GM23338 (cell line): ENCODE results near the gene EPS8. TPM values are rescaled to one million over a fixed set of nuclear protein-coding genes. Genes with fewer than 3 reads are reported as not detected.

Source experiments
- ATAC-seq: fragments of 200-7000 bp; cut with Tn5 transposase; 3 replicates; pipeline ENCODE4 v1.9.1; 2020
- DNase-seq: peaks from one replicate; pipeline ENCODE4 v3.0.0-alpha.2; 2015; ENCODE audit warnings: low spot score
- H2AFZ ChIP-seq: fragments of 200-600 bp; sonication (generic); 2 replicates; pipeline ENCODE4 v1.8.0; 2016; ENCODE audit warnings: antibody characterized with exemption, mild to moderate bottlenecking, moderate library complexity
- H3F3A ChIP-seq: fragments of 200-600 bp; sonication (generic); replicated peaks from 2 replicates; pipeline ENCODE4 v1.8.0; 2017; ENCODE audit warnings: antibody characterized with exemption, mixed run types, low read depth
- H3K27ac ChIP-seq: fragments of 200-600 bp; sonication (generic); 2 replicates; pipeline ENCODE4 v1.6.1; 2016; ENCODE audit warnings: low read depth
- H3K27me3 ChIP-seq: fragments of 200-600 bp; sonication (generic); 2 replicates; pipeline ENCODE4 v1.8.0; 2016; ENCODE audit warnings: mild to moderate bottlenecking, mixed run types, moderate library complexity; ENCODE audit not compliant: insufficient read depth
- H3K36me3 ChIP-seq: fragments of 200-600 bp; sonication (generic); 2 replicates; pipeline ENCODE4 v1.8.0; 2016; ENCODE audit warnings: mild to moderate bottlenecking; ENCODE audit not compliant: insufficient read depth
- H3K4me1 ChIP-seq: fragments of 200-600 bp; sonication (generic); 2 replicates; pipeline ENCODE4 v1.8.0; 2016; ENCODE audit warnings: mild to moderate bottlenecking, moderate library complexity; ENCODE audit not compliant: insufficient read depth
- H3K4me2 ChIP-seq: fragments of 200-600 bp; sonication (generic); 2 replicates; pipeline ENCODE4 v1.7.1; 2017; ENCODE audit warnings: mixed run types
- H3K4me3 ChIP-seq: fragments of 200-600 bp; sonication (generic); 2 replicates; pipeline ENCODE4 v1.6.1; 2016; ENCODE audit warnings: mixed run types
- H3K79me2 ChIP-seq: fragments of 200-600 bp; sonication (generic); replicated peaks from 2 replicates; pipeline ENCODE4 v1.8.0; 2017; ENCODE audit warnings: mild to moderate bottlenecking; ENCODE audit not compliant: insufficient read depth
- H3K9me2 ChIP-seq: fragments of 200-600 bp; sonication (generic); 2 replicates; pipeline ENCODE4 v1.8.0; 2017; ENCODE audit not compliant: insufficient read depth
- H4K20me1 ChIP-seq: fragments of 200-600 bp; sonication (generic); replicated peaks from 2 replicates; pipeline ENCODE4 v1.8.0; 2017; ENCODE audit warnings: mild to moderate bottlenecking; ENCODE audit not compliant: insufficient read depth
- H3K27ac Mint-ChIP-seq: 2 replicates; pipeline ENCODE4 v1.8.0; 2020; ENCODE audit warnings: inconsistent platforms, mild to moderate bottlenecking, moderate library complexity, mixed read lengths
- H3K27me3 Mint-ChIP-seq: 3 replicates; pipeline ENCODE4 v1.8.0; 2022; ENCODE audit warnings: low read depth, mild to moderate bottlenecking, moderate library complexity, mixed read lengths, inconsistent platforms; ENCODE audit not compliant: insufficient read depth, poor library complexity
- H3K36me3 Mint-ChIP-seq: 3 replicates; pipeline ENCODE4 v1.8.0; 2021; ENCODE audit warnings: low read depth, mild to moderate bottlenecking, inconsistent platforms, moderate library complexity, mixed read lengths
- H3K4me1 Mint-ChIP-seq: 3 replicates; pipeline ENCODE4 v1.8.0; 2020; ENCODE audit warnings: mild to moderate bottlenecking, inconsistent platforms, mixed read lengths
- H3K4me3 Mint-ChIP-seq: 3 replicates; pipeline ENCODE4 v1.8.0; 2021; ENCODE audit warnings: moderate library complexity, mild to moderate bottlenecking, inconsistent platforms, mixed read lengths
- H3K9me3 Mint-ChIP-seq: 3 replicates; pipeline ENCODE4 v1.8.0; 2020; ENCODE audit warnings: moderate library complexity, mild to moderate bottlenecking, inconsistent platforms, mixed read lengths
- CREB1 ChIP-seq: fragments of 250-450 bp; sonication (Bioruptor Pico); IDR thresholded peaks from 2 replicates; pipeline ENCODE4 v1.5.0; 2020; ENCODE audit warnings: low read depth, mild to moderate bottlenecking, moderate library complexity
- EZH2 ChIP-seq: fragments of 200-600 bp; sonication (generic); IDR thresholded peaks from one replicate; pipeline ENCODE4 v1.8.0; 2017; ENCODE audit warnings: antibody characterized with exemption, mild to moderate bottlenecking, low read depth; ENCODE audit not compliant: unreplicated experiment
- EZH2phosphoT487 ChIP-seq: fragments of 200-600 bp; sonication (generic); IDR thresholded peaks from one replicate; pipeline ENCODE4 v1.8.1; 2018; ENCODE audit warnings: antibody characterized with exemption; ENCODE audit not compliant: unreplicated experiment
- JUNB ChIP-seq: IDR thresholded peaks from one replicate; pipeline ENCODE4 v1.6.1; 2016; ENCODE audit warnings: antibody characterized with exemption; ENCODE audit not compliant: unreplicated experiment
- NANOG ChIP-seq: IDR thresholded peaks from 2 replicates; pipeline ENCODE4 v1.6.1; 2016; ENCODE audit warnings: antibody characterized with exemption, borderline replicate concordance
- POLR2AphosphoS5 ChIP-seq: IDR thresholded peaks from 2 replicates; pipeline ENCODE4 v1.6.1; 2016; ENCODE audit warnings: antibody characterized with exemption, low read depth
- STAT1 ChIP-seq: IDR thresholded peaks from one replicate; pipeline ENCODE4 v1.6.1; 2016; ENCODE audit warnings: antibody characterized with exemption; ENCODE audit not compliant: unreplicated experiment
- ZNF114 ChIP-seq: fragments of 250-450 bp; sonication (Bioruptor Pico); IDR thresholded peaks from 2 replicates; pipeline ENCODE4 v1.5.0; 2020; ENCODE audit warnings: mild to moderate bottlenecking, moderate library complexity
- polyA plus RNA-seq: library from polyadenylated mRNA; unstranded; fragments of >200 nt; fragmentation: Nextera tagmentation; extraction: Ambion mirVana; gene quantifications from 2 replicates; pipeline ENCODE4 v1.2.1, GENCODE V29; 2016
- total RNA-seq: library from RNA; depleted of rRNA; stranded (reverse); fragments of >200 nt; shearing (Covaris generic); gene quantifications from 2 replicates; pipeline ENCODE4 v1.2.3, GENCODE V29; 2014
- TF ChIP-seq, protein P1 (sequence below), 2 experiments: fragments of 200-600 bp in 1 of 2; sonication (generic) in 1 of 2; conservative IDR thresholded peaks; 2 replicates each; pipeline versions ENCODE4 v1.5.1 to v1.6.1; 2016 to 2017; ENCODE audit warnings: antibody characterized with exemption in 2 of 2, low read depth in 2 of 2, mild to moderate bottlenecking in 2 of 2, moderate library complexity in 1 of 2
- TF ChIP-seq, protein P2 (sequence below): IDR thresholded peaks from one replicate; pipeline ENCODE4 v1.6.1; 2018; ENCODE audit warnings: antibody characterized with exemption; ENCODE audit not compliant: unreplicated experiment
- TF ChIP-seq, protein P3 (sequence below): fragments of 250-450 bp; sonication (Bioruptor Pico); IDR thresholded peaks from 2 replicates; pipeline ENCODE4 v1.5.0; 2020; ENCODE audit warnings: mild to moderate bottlenecking, moderate library complexity

Gene EPS8
- total and polyA plus RNA-seq, 2 experiments from 2014 or later = 3.5 to 5.4 TPM

DNA sequence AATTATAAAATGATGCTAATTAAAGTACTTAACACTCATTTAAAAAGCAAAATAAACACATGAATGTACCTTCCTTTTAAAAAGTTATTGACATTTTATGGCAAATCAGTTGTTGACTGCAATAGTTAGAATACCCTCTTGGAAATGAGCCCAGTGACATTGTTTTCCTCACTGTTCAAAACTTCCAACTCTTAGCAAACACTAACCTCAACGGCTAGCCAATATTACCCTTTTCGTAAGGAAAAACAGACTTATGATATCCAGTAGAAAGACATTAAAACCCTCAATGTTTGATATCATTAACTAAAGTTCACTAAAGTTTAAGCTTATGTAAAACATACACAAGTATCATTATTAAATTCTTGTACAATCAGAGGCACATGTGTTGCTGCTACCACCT lies 83.6 kb downstream of the EPS8 start:
- no peak for DNase-seq
- no peaks in the 10 kb centered on the region for H3K36me3 ChIP-seq
- H3K9me3 Mint-ChIP-seq = no peaks in the 10 kb centered on the region
- no peaks in the 10 kb centered on the region for H3K9me2 ChIP-seq
- no peak overlapping the region for H3K27ac Mint-ChIP-seq
- no peaks in the 10 kb centered on the region for H3K36me3 Mint-ChIP-seq
- no peaks in the 10 kb centered on the region for H4K20me1 ChIP-seq
- H3K4me2 ChIP-seq = no peak overlapping the region
- no peaks in the 10 kb centered on the region for H3K4me1 ChIP-seq
- H3K4me1 Mint-ChIP-seq = peaks cover 19% of the 10 kb centered on the region
- H3K4me3 Mint-ChIP-seq = no peak overlapping the region
- H3K27me3 Mint-ChIP-seq = no peaks in the 10 kb centered on the region
- TF ChIP-seq STAT1 = no peak
- H3K27me3 ChIP-seq = no peaks in the 10 kb centered on the region
- no peaks in the 10 kb centered on the region for H3F3A ChIP-seq
- no peak overlapping the region for H3K4me3 ChIP-seq
- H3K79me2 ChIP-seq = no peaks in the 10 kb centered on the region
- no peak overlapping the region for H3K27ac ChIP-seq
- H2AFZ ChIP-seq = no peak overlapping the region
- ATAC-seq = no peak

DNA sequence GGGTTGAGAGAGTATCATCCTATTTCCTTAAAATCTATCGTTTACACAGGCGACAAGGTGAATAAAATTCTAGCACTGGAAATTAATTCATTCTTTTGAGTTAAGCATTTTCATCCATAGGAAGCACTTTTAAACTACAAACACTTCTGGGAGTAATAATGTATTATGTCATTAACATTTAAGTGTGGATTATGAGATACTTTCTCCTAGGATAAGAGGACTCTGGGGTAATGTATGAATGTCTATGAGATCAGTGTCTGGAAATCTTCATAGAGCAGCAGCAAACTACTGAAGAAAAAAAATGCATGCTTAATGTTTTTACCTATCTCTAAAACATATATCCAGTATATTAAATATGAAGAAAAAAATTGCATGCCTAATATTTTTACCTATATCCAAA lies 86.9 kb downstream of the EPS8 start:
- Histone ChIP-seq H3K36me3 (no peaks in the 10 kb centered on the region), H3K79me2 (no peaks in the 10 kb centered on the region), H3F3A (no peaks in the 10 kb centered on the region), H3K4me3 (no peak overlapping the region), H3K27me3 (no peaks in the 10 kb centered on the region), H3K4me2 (no peak overlapping the region), H4K20me1 (no peaks in the 10 kb centered on the region), H2AFZ (no peak overlapping the region), H3K9me2 (no peaks in the 10 kb centered on the region), H3K4me1 (peaks cover 7% of the 10 kb centered on the region; the same call in 1 of the 2 replicates), H3K27ac (no peak overlapping the region)
- Mint-ChIP-seq H3K4me3 (no peak overlapping the region), H3K9me3 (no peaks in the 10 kb centered on the region), H3K27ac (no peak overlapping the region), H3K27me3 (no peaks in the 10 kb centered on the region), H3K4me1 (peaks cover 12% of the 10 kb centered on the region), H3K36me3 (no peaks in the 10 kb centered on the region)
- TF ChIP-seq NANOG = no peak
- TF ChIP-seq, protein P1, sequence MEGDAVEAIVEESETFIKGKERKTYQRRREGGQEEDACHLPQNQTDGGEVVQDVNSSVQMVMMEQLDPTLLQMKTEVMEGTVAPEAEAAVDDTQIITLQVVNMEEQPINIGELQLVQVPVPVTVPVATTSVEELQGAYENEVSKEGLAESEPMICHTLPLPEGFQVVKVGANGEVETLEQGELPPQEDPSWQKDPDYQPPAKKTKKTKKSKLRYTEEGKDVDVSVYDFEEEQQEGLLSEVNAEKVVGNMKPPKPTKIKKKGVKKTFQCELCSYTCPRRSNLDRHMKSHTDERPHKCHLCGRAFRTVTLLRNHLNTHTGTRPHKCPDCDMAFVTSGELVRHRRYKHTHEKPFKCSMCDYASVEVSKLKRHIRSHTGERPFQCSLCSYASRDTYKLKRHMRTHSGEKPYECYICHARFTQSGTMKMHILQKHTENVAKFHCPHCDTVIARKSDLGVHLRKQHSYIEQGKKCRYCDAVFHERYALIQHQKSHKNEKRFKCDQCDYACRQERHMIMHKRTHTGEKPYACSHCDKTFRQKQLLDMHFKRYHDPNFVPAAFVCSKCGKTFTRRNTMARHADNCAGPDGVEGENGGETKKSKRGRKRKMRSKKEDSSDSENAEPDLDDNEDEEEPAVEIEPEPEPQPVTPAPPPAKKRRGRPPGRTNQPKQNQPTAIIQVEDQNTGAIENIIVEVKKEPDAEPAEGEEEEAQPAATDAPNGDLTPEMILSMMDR (conservative IDR thresholded peaks at IDR 0.05; ENCODE audit: low read depth in 2 of 2) = no peak
- TF ChIP-seq POLR2AphosphoS5 = no peak
- TF ChIP-seq STAT1 = no peak
- no peak for TF ChIP-seq EZH2
- TF ChIP-seq, protein P2, sequence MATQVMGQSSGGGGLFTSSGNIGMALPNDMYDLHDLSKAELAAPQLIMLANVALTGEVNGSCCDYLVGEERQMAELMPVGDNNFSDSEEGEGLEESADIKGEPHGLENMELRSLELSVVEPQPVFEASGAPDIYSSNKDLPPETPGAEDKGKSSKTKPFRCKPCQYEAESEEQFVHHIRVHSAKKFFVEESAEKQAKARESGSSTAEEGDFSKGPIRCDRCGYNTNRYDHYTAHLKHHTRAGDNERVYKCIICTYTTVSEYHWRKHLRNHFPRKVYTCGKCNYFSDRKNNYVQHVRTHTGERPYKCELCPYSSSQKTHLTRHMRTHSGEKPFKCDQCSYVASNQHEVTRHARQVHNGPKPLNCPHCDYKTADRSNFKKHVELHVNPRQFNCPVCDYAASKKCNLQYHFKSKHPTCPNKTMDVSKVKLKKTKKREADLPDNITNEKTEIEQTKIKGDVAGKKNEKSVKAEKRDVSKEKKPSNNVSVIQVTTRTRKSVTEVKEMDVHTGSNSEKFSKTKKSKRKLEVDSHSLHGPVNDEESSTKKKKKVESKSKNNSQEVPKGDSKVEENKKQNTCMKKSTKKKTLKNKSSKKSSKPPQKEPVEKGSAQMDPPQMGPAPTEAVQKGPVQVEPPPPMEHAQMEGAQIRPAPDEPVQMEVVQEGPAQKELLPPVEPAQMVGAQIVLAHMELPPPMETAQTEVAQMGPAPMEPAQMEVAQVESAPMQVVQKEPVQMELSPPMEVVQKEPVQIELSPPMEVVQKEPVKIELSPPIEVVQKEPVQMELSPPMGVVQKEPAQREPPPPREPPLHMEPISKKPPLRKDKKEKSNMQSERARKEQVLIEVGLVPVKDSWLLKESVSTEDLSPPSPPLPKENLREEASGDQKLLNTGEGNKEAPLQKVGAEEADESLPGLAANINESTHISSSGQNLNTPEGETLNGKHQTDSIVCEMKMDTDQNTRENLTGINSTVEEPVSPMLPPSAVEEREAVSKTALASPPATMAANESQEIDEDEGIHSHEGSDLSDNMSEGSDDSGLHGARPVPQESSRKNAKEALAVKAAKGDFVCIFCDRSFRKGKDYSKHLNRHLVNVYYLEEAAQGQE = no peak
- TF ChIP-seq CREB1 (CRISPR knock-in tag) = no peak
- TF ChIP-seq JUNB = no peak
- TF ChIP-seq ZNF114 (CRISPR knock-in tag) = no peak
- TF ChIP-seq EZH2phosphoT487 = no peak
- TF ChIP-seq, protein P3, sequence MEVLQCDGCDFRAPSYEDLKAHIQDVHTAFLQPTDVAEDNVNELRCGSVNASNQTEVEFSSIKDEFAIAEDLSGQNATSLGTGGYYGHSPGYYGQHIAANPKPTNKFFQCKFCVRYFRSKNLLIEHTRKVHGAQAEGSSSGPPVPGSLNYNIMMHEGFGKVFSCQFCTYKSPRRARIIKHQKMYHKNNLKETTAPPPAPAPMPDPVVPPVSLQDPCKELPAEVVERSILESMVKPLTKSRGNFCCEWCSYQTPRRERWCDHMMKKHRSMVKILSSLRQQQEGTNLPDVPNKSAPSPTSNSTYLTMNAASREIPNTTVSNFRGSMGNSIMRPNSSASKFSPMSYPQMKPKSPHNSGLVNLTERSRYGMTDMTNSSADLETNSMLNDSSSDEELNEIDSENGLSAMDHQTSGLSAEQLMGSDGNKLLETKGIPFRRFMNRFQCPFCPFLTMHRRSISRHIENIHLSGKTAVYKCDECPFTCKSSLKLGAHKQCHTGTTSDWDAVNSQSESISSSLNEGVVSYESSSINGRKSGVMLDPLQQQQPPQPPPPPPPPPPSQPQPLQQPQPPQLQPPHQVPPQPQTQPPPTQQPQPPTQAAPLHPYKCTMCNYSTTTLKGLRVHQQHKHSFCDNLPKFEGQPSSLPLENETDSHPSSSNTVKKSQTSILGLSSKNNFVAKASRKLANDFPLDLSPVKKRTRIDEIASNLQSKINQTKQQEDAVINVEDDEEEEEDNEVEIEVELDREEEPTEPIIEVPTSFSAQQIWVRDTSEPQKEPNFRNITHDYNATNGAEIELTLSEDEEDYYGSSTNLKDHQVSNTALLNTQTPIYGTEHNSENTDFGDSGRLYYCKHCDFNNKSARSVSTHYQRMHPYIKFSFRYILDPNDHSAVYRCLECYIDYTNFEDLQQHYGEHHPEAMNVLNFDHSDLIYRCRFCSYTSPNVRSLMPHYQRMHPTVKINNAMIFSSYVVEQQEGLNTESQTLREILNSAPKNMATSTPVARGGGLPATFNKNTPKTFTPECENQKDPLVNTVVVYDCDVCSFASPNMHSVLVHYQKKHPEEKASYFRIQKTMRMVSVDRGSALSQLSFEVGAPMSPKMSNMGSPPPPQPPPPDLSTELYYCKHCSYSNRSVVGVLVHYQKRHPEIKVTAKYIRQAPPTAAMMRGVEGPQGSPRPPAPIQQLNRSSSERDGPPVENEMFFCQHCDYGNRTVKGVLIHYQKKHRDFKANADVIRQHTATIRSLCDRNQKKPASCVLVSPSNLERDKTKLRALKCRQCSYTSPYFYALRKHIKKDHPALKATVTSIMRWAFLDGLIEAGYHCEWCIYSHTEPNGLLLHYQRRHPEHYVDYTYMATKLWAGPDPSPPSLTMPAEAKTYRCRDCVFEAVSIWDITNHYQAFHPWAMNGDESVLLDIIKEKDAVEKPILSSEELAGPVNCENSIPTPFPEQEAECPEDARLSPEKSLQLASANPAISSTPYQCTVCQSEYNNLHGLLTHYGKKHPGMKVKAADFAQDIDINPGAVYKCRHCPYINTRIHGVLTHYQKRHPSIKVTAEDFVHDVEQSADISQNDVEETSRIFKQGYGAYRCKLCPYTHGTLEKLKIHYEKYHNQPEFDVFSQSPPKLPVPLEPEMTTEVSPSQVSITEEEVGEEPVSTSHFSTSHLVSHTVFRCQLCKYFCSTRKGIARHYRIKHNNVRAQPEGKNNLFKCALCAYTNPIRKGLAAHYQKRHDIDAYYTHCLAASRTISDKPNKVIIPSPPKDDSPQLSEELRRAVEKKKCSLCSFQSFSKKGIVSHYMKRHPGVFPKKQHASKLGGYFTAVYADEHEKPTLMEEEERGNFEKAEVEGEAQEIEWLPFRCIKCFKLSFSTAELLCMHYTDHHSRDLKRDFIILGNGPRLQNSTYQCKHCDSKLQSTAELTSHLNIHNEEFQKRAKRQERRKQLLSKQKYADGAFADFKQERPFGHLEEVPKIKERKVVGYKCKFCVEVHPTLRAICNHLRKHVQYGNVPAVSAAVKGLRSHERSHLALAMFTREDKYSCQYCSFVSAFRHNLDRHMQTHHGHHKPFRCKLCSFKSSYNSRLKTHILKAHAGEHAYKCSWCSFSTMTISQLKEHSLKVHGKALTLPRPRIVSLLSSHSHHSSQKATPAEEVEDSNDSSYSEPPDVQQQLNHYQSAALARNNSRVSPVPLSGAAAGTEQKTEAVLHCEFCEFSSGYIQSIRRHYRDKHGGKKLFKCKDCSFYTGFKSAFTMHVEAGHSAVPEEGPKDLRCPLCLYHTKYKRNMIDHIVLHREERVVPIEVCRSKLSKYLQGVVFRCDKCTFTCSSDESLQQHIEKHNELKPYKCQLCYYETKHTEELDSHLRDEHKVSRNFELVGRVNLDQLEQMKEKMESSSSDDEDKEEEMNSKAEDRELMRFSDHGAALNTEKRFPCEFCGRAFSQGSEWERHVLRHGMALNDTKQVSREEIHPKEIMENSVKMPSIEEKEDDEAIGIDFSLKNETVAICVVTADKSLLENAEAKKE (CRISPR knock-in tag) = no peak
- no peak for DNase-seq
- ATAC-seq = no peak
